ENCODE results near the gene PRDM16. TPM values are rescaled to one million over a fixed set of nuclear protein-coding genes. Genes with fewer than 3 reads are reported as not detected.

The PRDM16 gene
- total RNA-seq, 4 donors from 2014 or later = 5.9 to 41.7 (median 11.2) TPM

DNA sequence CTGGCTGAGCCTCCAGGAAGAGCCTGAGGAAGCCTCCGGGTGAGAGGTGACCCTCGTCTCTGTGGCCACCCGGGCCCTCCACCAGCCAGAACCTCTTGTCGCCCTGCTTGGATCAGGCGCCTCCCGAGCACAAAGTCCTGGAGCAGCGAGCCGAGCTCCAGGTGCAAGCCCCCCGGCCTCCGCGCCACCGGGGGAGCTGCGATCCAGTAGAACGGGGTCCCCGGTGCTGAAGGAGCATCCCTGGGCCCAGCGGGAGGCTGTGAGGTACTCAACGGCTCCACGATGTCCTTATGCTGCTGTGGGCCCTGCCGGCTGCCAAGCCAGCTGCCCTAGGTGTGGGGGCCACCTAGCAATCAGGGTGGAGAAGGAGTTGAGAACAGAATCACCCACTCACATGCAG is 102.8 kb downstream of the PRDM16 start:
- H3K27me3 ChIP-seq = no peaks in the 10 kb centered on the region
- peak overlapping the region; percentile 79 to 91 (median 82) for H3K27ac ChIP-seq
- H3K9me3 ChIP-seq = no peaks in the 10 kb centered on the region
- H3K36me3 ChIP-seq = no peaks in the 10 kb centered on the region
- 81 to 89% methylated on average over 18 to 19 of the region's 19 CpGs for whole genome bisulfite sequencing, 2 donors
- no peak for DNase-seq (ENCODE audit: low spot score in 2 of 2)
- peaks cover 0 to 83% (median 53%) of the 10 kb centered on the region in 4 donors for H3K4me1 ChIP-seq
- TF ChIP-seq EP300 (IDR thresholded peaks at IDR 0.05) (no peak), POLR2A (IDR thresholded peaks at IDR 0.05) (no peak)
- H3K4me3 ChIP-seq = no peak overlapping the region

DNA sequence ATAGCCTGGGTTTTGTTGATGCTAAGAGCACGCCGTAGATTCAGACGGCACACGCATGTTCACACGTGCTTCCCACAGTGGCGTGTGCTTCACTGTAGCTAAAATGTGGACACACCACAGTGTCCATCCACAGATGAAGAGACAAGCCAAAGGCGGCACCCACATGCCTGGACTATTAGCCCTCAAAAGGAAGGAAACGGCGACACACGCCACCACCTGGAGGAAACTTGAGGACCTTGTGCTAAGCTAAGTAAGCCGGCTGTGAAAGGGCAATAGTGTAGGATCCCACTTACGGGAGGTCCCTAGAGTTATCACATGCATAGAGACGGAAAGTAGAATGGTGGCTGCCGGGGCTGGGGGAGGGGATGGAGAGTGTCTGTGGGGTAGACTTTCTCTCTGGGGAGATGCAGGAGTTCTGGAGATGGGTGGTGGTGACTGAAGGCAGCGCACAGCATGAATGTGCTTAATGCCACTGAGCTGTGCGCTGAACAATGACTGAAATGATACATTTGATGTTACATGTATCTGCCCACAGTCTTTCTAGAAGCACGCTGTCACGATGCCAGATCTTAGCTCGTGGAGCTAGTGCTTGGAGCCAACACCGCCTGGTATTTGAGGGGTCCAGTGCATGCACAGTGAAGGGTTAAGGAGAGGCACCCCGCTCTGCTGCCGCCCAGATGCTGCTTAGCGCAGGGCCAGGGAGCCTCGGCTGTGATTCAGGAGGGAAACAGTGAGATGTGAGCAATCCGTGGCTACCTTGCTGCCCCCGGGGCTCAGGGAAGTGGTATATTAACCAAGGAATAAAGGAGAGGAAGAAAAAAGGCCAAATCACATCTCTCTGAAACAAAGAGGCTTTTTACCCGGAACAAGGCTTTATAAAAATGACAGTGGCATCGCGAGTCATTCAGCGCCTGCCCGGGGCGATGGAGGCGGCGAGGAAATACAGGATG is 103.7 kb downstream of the PRDM16 start:
- H3K9me3 ChIP-seq = no peaks in the 10 kb centered on the region
- no peaks in the 10 kb centered on the region for H3K27me3 ChIP-seq
- TF ChIP-seq, protein P1, sequence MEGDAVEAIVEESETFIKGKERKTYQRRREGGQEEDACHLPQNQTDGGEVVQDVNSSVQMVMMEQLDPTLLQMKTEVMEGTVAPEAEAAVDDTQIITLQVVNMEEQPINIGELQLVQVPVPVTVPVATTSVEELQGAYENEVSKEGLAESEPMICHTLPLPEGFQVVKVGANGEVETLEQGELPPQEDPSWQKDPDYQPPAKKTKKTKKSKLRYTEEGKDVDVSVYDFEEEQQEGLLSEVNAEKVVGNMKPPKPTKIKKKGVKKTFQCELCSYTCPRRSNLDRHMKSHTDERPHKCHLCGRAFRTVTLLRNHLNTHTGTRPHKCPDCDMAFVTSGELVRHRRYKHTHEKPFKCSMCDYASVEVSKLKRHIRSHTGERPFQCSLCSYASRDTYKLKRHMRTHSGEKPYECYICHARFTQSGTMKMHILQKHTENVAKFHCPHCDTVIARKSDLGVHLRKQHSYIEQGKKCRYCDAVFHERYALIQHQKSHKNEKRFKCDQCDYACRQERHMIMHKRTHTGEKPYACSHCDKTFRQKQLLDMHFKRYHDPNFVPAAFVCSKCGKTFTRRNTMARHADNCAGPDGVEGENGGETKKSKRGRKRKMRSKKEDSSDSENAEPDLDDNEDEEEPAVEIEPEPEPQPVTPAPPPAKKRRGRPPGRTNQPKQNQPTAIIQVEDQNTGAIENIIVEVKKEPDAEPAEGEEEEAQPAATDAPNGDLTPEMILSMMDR (IDR thresholded peaks at IDR 0.05) = no peak
- TF ChIP-seq POLR2A (IDR thresholded peaks at IDR 0.05) (no peak), EP300 (IDR thresholded peaks at IDR 0.05) (no peak)
- peak overlapping the region in 1 of 4 donors; percentile 6 for H3K4me3 ChIP-seq
- H3K36me3 ChIP-seq = no peaks in the 10 kb centered on the region
- H3K4me1 ChIP-seq = peaks cover 0 to 77% (median 53%) of the 10 kb centered on the region in 4 donors
- H3K27ac ChIP-seq = peak overlapping the region; percentile 55 to 91 (median 82)
- 63 to 64% methylated on average over 34 of the region's 34 CpGs for WGBS, 2 donors
- DNase-seq (ENCODE audit: low spot score in 2 of 2) = no peak

DNA sequence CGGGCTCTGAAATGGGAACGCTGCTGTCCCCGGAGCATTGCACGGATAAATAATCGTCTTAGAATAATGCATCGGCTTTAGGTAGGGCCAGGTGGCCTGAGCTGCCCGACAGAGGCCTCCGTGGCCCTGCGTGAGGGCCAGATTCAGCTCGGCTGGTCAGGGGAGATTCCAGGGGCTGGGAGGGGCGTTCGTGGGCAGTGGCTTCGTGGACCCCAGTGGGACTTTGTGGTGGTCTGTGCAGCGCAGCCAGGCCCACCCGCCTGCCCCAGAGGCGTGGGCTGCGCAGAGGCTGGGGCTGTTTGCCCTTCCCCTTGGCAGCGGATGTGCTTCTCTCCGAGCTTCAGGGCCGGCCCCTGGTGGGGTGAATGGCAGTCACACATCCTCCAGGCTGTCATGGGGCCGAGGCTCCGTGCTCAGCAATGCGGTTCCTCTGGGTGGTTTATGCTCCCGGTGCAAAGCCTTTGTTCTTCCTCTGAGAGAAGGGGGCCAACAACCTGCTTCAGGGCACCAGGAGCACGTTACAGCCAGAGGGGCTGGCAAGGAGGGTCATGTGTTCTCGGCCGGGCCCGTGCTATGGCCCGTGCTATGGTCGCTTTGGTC is 104.5 kb downstream of the PRDM16 start:
- H3K9me3 ChIP-seq = no peaks in the 10 kb centered on the region
- no peak for DNase-seq (ENCODE audit: low spot score in 2 of 2)
- H3K27me3 ChIP-seq = no peaks in the 10 kb centered on the region
- TF ChIP-seq EP300 (IDR thresholded peaks at IDR 0.05) = no peak
- no peak for TF ChIP-seq POLR2A (IDR thresholded peaks at IDR 0.05)
- TF ChIP-seq, protein P1 (IDR thresholded peaks at IDR 0.05) = no peak
- peak overlapping the region; percentile 55 to 91 (median 76) for H3K27ac ChIP-seq
- peak overlapping the region in 1 of 4 donors; percentile 6 for H3K4me3 ChIP-seq
- WGBS, 2 donors = 58 to 69% methylated on average over 27 to 29 of the region's 30 CpGs
- H3K4me1 ChIP-seq = peaks cover 0 to 74% (median 53%) of the 10 kb centered on the region in 4 donors
- H3K36me3 ChIP-seq = no peaks in the 10 kb centered on the region

DNA sequence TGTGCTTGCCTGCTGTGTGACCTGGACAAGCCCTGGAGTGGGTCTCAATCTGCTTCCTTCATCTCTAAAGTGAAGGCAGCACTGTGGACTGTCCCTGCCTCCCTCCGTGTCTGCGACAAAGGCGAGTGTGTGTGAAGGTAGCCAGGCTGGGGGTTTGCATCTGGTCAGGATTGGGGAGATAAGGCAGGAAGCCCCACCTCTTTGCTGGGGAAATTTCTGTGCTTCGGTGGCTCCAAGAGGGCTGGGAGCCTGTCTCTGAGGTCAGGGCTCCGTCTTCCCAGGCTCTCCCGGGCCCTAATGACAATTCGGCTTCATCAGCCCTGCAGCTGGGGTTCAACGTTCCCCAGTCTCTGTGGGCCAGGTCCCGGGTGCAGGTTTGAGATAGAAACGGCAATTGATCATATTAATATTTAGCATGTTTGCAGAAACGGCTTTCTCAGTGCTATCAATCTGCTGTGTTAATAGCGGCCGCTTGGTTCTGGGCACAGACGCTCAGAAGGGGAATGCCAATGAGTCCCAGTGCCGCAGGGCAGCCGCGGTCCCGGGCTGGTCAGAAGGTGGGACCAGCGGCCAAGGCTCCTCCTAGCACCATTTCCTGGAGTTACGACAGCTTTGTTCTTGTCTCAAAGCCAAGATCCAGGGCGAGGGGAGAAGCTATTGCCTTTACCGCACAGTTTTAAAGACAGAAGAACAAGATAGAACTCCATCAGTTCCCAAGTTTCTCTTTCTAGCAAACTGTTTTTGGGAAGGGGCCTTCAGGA is 105.7 kb downstream of the PRDM16 start:
- WGBS, 2 donors = 8 to 15% methylated on average over 22 of the region's 22 CpGs
- Histone ChIP-seq H3K27me3 (no peaks in the 10 kb centered on the region), H3K4me3 (peak overlapping the region in 1 of 4 donors; percentile 22), H3K9me3 (no peaks in the 10 kb centered on the region), H3K4me1 (peaks cover 0 to 64% (median 50%) of the 10 kb centered on the region in 4 donors), H3K27ac (peak overlapping the region; percentile 55 to 91 (median 73)), H3K36me3 (no peaks in the 10 kb centered on the region)
- TF ChIP-seq, protein P1 (IDR thresholded peaks at IDR 0.05) = peak in 1 of 5 experiments; percentile 17
- TF ChIP-seq EP300 (IDR thresholded peaks at IDR 0.05) (peak in 1 of 2 donors; percentile 69), POLR2A (IDR thresholded peaks at IDR 0.05) (no peak)
- peak; percentile 38 to 68 for DNase-seq (ENCODE audit: low spot score in 2 of 2)

DNA sequence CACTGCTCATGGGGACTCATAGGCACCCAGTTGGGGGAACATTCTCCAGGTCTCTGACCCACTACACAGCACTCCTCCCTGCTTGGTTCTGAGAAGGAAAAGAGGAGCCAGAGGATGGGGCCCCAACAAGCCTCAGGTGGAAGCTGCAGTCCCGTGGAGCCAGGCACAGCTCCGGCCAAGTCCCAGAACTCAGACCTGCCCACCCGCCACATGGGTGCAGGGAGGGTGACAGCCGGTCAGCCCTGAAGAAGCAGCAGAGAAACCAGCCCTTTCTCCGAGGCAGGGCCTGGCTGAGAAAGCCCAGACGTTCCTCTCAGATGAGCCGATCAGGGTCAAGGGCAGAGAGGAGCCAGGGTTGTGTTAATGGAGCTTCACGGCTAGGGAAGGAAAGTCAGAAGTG is 106.5 kb downstream of the PRDM16 start:
- DNase-seq (ENCODE audit: low spot score in 2 of 2) = no peak
- TF ChIP-seq POLR2A (IDR thresholded peaks at IDR 0.05) (no peak), EP300 (IDR thresholded peaks at IDR 0.05) (no peak)
- TF ChIP-seq, protein P1 (IDR thresholded peaks at IDR 0.05) = no peak
- H3K9me3 ChIP-seq = no peaks in the 10 kb centered on the region
- H3K27me3 ChIP-seq = no peaks in the 10 kb centered on the region
- peak overlapping the region; percentile 55 to 91 (median 73) for H3K27ac ChIP-seq
- 75 to 79% methylated on average over 8 of the region's 8 CpGs for WGBS, 2 donors
- H3K4me1 ChIP-seq = peaks cover 0 to 55% (median 42%) of the 10 kb centered on the region in 4 donors
- peak overlapping the region in 1 of 4 donors; percentile 12 for H3K4me3 ChIP-seq
- no peaks in the 10 kb centered on the region for H3K36me3 ChIP-seq
